Esophagus muscularis mucosa (tissue), 4 donors: ENCODE results near the gene MTUS2. TPM values are rescaled to one million over a fixed set of nuclear protein-coding genes. Genes with fewer than 3 reads are reported as not detected.

Experiments used
- DNase-seq: peaks from one replicate; pipeline ENCODE4 v3.0.0-alpha.2; 2017; ENCODE audit errors: extremely low spot score
- H3K27ac ChIP-seq, 4 donors: fragments of 200-600 bp; sonication (generic); replicated peaks in 1 of 4; 1 replicate in 3 of 4; 2 replicates in 1 of 4; pipeline ENCODE4 v1.5.1; 2016 to 2019; ENCODE audit warnings: mild to moderate bottlenecking in 1 of 4
- H3K27me3 ChIP-seq, 4 donors: fragments of 200-600 bp; sonication (generic); one replicate each; pipeline versions ENCODE4 v1.5.1 to v1.6.0; 2016 to 2019
- H3K36me3 ChIP-seq, 4 donors: fragments of 200-600 bp; sonication (generic); one replicate each; pipeline ENCODE4 v1.5.1; 2016 to 2019
- H3K4me1 ChIP-seq, 4 donors: fragments of 200-600 bp; sonication (generic); one replicate each; pipeline ENCODE4 v1.5.1; 2016 to 2019
- H3K4me3 ChIP-seq, 4 donors: fragments of 200-600 bp; sonication (generic); 1 replicate in 2 of 4; 2 replicates in 2 of 4; pipeline ENCODE4 v1.5.1; 2016 to 2019; ENCODE audit warnings: mild to moderate bottlenecking in 4 of 4, moderate library complexity in 1 of 4
- H3K9me3 ChIP-seq, 4 donors: fragments of 200-600 bp; sonication (generic); 1 replicate in 3 of 4; 2 replicates in 1 of 4; pipeline ENCODE4 v1.5.1; 2016 to 2019
- EP300 ChIP-seq: sonication (generic); formaldehyde crosslinking; IDR thresholded peaks from one replicate; pipeline ENCODE4 v1.6.1; 2017; ENCODE audit warnings: antibody characterized with exemption
- POLR2A ChIP-seq: fragments of 450-650 bp; IDR thresholded peaks from one replicate; pipeline ENCODE4 v1.6.1; 2017; ENCODE audit warnings: antibody characterized with exemption, moderate library complexity, mild to moderate bottlenecking, low read depth
- POLR2AphosphoS5 ChIP-seq, 2 donors: sonication (generic); formaldehyde crosslinking; IDR thresholded peaks; one replicate each; pipeline ENCODE4 v1.6.1; 2017; ENCODE audit warnings: antibody characterized with exemption in 2 of 2
- WGBS: methylation state at CpG from one replicate; pipeline ENCODE4 v1.1.5; 2018; 5-methylcytosine and 5-hydroxymethylcytosine counted together
- intact Hi-C: fragments of 100-400 bp; cut with DNase I; formaldehyde crosslinking; loops from one replicate; pipeline ENCODE4 v1.15.1; 2023
- total RNA-seq, 4 donors: library from RNA; depleted of rRNA; stranded (reverse); fragments of >200 nt; gene quantifications; one replicate each; pipeline versions ENCODE4 v1.1.0 to v1.2.1, GENCODE V29; 2016
- TF ChIP-seq, protein P1 (sequence below), 3 experiments: fragments of 200-600 bp in 2 of 3; fragments of 450-650 bp in 1 of 3; sonication (generic) in 2 of 3; IDR thresholded peaks; one replicate each; pipeline ENCODE4 v1.5.1; 2017 to 2019; ENCODE audit warnings: antibody characterized with exemption in 3 of 3, mild to moderate bottlenecking in 2 of 3, moderate library complexity in 1 of 3

Gene MTUS2
- total RNA-seq, 4 donors from 2014 or later, result 7.1 to 46.2 (median 12.8) TPM

DNA sequence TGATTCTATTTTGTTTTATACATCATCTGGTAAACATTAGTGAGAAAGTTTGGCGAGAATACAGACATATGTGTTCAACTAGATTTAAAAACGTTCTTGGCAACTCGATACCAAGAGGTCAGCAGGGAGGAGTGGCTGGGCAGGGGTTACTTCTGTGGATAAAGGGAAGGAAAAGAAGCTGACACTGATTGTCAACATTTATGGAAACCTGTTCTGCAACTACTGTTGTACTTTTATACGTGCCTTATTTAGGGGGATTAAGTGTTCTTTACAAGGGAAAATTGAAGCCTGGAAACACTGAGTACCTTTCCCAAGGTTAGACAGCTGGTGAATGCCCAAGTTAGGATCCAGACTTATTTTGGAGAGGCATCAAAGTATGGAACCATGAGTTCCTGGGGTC lies 65.0 kb downstream of the MTUS2 start:
- intact Hi-C loops, result no loop called here
- TF ChIP-seq, protein P1, sequence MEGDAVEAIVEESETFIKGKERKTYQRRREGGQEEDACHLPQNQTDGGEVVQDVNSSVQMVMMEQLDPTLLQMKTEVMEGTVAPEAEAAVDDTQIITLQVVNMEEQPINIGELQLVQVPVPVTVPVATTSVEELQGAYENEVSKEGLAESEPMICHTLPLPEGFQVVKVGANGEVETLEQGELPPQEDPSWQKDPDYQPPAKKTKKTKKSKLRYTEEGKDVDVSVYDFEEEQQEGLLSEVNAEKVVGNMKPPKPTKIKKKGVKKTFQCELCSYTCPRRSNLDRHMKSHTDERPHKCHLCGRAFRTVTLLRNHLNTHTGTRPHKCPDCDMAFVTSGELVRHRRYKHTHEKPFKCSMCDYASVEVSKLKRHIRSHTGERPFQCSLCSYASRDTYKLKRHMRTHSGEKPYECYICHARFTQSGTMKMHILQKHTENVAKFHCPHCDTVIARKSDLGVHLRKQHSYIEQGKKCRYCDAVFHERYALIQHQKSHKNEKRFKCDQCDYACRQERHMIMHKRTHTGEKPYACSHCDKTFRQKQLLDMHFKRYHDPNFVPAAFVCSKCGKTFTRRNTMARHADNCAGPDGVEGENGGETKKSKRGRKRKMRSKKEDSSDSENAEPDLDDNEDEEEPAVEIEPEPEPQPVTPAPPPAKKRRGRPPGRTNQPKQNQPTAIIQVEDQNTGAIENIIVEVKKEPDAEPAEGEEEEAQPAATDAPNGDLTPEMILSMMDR (IDR thresholded peaks at IDR 0.05), result no peak
- TF ChIP-seq EP300 (no peak), POLR2A (no peak), POLR2AphosphoS5 (IDR thresholded peaks at IDR 0.05) (no peak)
- Histone ChIP-seq H3K27ac (no peak overlapping the region), H3K4me3 (no peak overlapping the region), H3K36me3 (no peaks in the 10 kb centered on the region), H3K9me3 (no peaks in the 10 kb centered on the region), H3K27me3 (no peaks in the 10 kb centered on the region), H3K4me1 (no peaks in the 10 kb centered on the region)
- no peak for DNase-seq
- 35% methylated on average over 4 of the region's 4 CpGs for WGBS

DNA sequence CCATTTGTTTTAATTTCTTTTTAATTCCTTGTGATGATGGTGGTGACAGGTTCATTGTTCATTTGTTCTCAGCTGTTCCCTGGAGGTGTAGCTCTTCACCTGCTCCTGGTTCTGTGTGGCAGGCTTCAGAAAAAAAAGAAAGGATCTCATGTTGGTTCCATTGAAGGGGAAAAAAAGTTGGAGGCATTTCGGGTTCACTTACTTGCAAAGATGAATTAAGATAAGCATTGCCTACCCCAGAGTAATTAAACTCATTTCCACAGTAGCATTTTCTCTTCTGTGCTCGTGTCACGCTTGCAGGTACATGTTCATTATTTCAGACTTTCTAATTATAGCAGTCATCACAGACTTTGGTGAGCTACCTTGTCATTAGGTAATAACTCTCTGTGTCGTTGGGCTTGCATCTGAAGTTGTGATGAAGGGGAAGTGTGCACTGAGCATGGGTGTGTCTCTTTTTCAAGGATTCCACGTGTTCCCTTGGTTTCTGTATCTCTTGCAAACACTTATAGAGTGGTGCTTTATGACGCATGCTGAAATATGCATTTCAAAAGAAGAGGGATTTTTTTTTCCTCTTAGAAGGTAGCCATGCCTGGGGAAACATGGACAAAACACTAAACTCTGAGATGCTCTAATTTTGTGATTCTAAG lies 69.1 kb downstream of the MTUS2 start:
- 79% methylated on average over 6 of the region's 6 CpGs for WGBS

DNA sequence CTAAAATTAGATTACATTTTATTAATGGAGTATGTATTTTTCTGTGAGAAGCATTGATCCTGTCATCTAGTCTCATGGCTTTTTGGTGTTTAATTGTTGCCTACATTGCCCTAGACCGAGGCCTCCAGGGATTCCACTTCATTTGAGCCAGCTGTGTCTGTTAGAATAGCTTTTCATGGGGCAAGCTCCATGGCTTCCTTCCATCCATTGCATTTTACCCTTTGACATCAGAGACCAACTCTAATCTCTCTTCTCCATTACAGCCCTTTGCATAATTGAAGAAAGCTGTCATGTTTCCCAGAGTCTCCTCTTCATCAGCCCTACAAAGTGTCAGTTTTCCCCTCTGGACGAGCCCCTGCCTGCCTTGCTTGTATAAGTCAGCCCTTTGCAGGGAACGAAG lies 70.6 kb downstream of the MTUS2 start:
- TF ChIP-seq POLR2AphosphoS5 (IDR thresholded peaks at IDR 0.05), result no peak
- intact Hi-C loops, result no loop called here
- no peaks in the 10 kb centered on the region for H3K27me3 ChIP-seq
- no peak for DNase-seq
- no peaks in the 10 kb centered on the region for H3K4me1 ChIP-seq
- H3K27ac ChIP-seq, result no peak overlapping the region
- WGBS, result 74% methylated on average over 3 of the region's 3 CpGs
- no peak overlapping the region for H3K4me3 ChIP-seq
- no peaks in the 10 kb centered on the region for H3K36me3 ChIP-seq
- H3K9me3 ChIP-seq, result no peaks in the 10 kb centered on the region

More for the DNA sequence above, 69.1 kb downstream of the MTUS2 start:
- H3K9me3 ChIP-seq, result no peaks in the 10 kb centered on the region
- DNase-seq, result no peak
- no peaks in the 10 kb centered on the region for H3K27me3 ChIP-seq
- no peaks in the 10 kb centered on the region for H3K4me1 ChIP-seq
- H3K36me3 ChIP-seq, result no peaks in the 10 kb centered on the region
- H3K27ac ChIP-seq, result no peak overlapping the region
- intact Hi-C loops, result no loop called here
- TF ChIP-seq, protein P1 (IDR thresholded peaks at IDR 0.05), result no peak
- TF ChIP-seq POLR2A (no peak), EP300 (no peak), POLR2AphosphoS5 (IDR thresholded peaks at IDR 0.05) (no peak)
- no peak overlapping the region for H3K4me3 ChIP-seq

DNA sequence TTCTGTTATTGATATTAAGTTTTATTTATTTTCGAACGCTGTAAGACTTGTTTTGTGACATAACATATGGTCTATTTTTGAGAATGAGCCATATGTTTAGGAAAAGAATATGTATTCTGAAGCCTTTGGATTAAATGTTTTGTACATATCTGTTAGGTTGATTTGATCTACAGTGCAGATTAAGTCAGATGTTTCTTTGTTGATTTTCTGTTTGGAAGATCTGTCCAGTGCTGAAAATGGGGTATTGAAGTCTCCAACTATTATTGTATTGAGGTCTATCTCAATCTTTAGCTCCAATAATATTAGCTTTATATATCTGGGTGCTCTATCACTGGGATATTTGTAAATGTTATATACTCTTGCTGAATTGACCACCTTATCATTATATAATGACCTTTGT lies 97.9 kb downstream of the MTUS2 start:
- intact Hi-C loops, result no loop called here
- Histone ChIP-seq H3K4me3 (no peak overlapping the region), H3K27ac (no peak overlapping the region), H3K36me3 (no peaks in the 10 kb centered on the region), H3K27me3 (no peaks in the 10 kb centered on the region), H3K4me1 (no peaks in the 10 kb centered on the region), H3K9me3 (peaks cover 0 to 21% (median 11%) of the 10 kb centered on the region in 4 donors)
- no peak for DNase-seq
- WGBS, result 84% methylated on average over 2 of the region's 2 CpGs
- no peak for TF ChIP-seq POLR2A
- TF ChIP-seq EP300, result no peak
- TF ChIP-seq POLR2AphosphoS5 (IDR thresholded peaks at IDR 0.05), result no peak
- TF ChIP-seq, protein P1 (IDR thresholded peaks at IDR 0.05), result no peak

DNA sequence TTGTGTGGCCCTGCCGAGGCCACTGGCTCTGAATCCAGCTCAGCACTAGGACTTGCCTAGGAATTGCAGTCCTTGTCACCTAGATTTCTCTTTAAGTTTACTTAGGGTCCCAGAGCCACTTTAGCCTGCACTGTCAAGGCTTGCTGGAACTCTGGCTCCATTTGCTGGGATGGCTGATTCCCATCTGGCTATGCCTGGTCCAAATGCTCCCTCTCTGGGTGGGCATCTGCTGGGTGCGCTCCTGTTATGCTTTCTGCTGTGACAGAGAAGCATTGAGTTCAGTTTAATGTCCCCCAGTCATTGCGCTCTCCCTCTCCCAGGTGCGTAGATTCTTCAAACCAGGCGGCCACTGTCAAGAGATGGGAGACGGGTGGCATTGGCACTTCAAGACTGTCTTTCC lies 102.2 kb downstream of the MTUS2 start:
- no peak for DNase-seq
- H3K4me1 ChIP-seq, result no peaks in the 10 kb centered on the region
- WGBS, result 57% methylated on average over 6 of the region's 6 CpGs
- intact Hi-C loops, result no loop called here
- H3K36me3 ChIP-seq, result no peaks in the 10 kb centered on the region
- no peak overlapping the region for H3K4me3 ChIP-seq
- H3K27me3 ChIP-seq, result no peaks in the 10 kb centered on the region
- H3K9me3 ChIP-seq, result peaks cover 0 to 8% (median 0%) of the 10 kb centered on the region in 4 donors
- TF ChIP-seq POLR2A (no peak), POLR2AphosphoS5 (IDR thresholded peaks at IDR 0.05) (no peak), EP300 (no peak)
- TF ChIP-seq, protein P1 (IDR thresholded peaks at IDR 0.05), result no peak
- H3K27ac ChIP-seq, result no peak overlapping the region
